GM12875 (cell line): ENCODE results near the gene AUP1.

Source experiments
- H3K4me3 ChIP-seq: one replicate; pipeline ENCODE4 v1.5.1; 2011; ENCODE audit warnings: low read depth, low read length, control low read depth
- CTCF ChIP-seq: IDR thresholded peaks from 2 replicates; pipeline ENCODE4 v1.5.1; 2011; ENCODE audit warnings: low read depth, mild to moderate bottlenecking, control low read depth, inconsistent platforms, low read length, moderate library complexity, borderline replicate concordance; ENCODE audit not compliant: insufficient read depth

AUP1 gene

DNA sequence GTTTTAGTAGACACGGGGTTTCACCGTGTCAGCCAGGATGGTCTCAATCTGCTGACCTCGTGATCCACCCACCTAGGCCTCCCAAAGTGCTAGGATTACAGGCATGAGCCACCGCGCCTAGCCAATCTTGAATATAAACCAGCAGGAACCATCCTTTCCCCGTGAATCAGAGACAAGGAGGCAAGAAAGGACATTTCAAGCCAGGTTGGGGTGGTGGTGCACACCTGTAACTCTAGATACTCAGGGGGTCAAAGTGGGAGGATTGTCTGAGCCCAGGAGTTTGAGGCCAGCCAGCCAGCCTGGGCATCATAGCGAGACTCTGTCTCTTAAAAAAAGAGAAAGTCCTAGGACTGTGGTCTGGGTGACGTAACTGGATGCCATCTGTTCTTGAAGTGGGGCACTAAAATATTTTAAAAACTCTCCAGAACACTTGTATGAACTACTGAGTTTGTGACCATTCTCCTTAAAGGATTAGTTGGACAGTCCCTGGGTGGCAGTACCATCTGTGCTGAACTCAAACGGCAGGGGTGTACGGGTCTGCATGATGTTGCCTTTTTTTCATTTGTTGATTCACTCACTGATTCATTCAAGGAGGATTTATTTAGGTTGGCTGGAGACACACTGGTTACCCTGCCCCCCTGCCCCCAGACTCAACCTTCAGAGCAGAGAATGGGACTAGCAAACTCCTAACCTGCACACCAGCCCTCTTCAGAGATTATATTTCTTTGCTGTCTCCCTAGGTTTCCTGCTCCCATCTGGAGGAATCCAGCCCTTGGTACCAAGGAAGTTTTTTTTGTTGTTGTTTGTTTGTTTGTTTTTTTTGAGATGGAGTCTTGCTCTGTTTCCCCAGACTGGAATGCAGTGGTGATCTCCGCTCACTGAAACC is 18.2 kb downstream of the AUP1 start:
- no peak overlapping the region for H3K4me3 ChIP-seq

DNA sequence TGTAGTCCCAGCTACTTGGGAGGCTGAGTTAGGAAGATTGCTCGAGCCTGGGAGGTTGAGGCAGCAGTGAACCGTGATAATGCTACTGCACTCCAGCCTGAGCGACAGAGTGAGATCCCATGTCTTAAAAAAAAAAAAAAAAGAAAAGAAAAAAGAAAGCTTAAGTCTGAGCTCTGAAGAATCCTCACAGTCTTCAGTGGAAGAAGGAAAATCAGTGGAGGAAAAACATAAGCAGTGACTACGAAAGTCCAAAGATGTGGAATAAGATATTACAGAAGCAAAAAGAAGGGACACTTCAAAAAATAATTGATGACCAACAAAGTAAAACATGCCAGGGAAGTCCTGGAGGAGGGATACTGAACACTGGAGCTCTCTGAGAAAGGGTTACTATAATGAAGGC is 19.2 kb downstream of the AUP1 start:
- no peak overlapping the region for H3K4me3 ChIP-seq
- TF ChIP-seq CTCF = no peak

More for the DNA sequence above, 18.2 kb downstream of the AUP1 start:
- no peak for TF ChIP-seq CTCF

DNA sequence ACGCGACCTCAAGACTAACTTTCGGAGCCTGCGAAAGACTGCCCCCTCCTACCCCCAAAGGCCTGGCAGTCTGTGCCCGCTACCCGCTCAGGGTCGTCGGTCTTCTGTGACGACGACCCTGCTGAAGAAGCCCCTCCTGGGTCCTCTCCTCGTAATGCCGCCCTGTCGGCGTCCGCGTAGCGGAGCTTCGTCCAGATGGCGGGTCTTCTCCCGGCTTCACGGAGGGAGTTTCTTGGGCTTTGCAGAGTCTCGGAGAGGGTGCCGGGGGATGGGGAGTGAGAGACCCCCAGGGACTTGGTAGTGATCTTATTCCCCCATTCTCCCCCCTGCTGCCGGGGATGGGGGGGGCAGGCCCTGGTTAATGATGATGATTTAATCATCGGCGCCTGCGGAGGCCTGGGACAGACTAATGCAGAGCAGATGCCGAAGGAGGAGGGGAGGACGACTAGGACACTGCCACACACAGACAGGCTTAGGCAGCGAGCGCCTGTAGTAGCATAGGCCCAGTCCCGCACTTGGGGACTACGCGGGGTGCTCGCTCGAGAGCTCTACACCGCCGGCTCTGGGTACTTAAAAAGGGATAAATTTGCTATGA is 21.5 kb downstream of the AUP1 start:
- H3K4me3 ChIP-seq = peak overlapping the region; percentile 85
- no peak for TF ChIP-seq CTCF

DNA sequence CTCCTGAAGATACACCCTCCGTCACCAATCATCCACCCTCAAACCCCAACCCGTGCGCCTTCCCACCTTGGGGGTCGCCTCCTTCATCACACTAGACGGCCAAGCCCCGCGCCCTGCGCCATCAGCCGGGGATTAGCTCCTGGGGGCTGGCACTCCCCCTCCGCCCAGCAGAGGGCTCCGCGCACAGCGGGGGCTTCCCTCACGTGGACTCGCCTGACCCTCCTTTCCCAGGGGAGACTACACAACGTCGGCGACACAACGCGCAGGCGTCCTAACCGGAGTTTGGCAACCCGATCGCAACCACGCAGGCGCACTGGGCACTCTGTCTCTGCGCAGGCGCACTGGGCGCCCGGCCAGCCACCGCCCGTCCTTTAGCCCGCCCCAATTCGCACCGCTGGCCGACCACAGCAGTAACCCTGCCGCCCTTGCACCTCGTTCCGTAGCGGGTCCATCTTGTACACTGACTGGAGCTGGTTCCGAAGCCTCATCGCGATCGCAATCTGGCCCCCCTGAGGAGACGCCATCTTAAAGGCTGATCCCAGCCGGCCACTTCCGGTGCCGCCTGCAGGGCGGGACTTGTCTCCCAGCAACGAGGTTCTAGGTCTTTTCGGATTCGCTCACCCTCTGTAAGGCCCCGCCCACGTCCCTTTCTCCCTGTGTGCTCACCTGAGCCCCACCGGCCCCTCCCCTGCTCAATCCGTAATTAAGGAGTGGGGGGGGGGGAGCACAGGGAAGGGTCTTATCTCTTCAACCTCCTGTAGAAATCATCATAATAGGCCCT is 22.2 kb downstream of the AUP1 start, which contains the start of gene PCGF1:
PCGF1 (minus strand) TSS at position 551 of the 781 bp plus-strand sequence; CDS start at position 524, 27 bp downstream.
- TF ChIP-seq CTCF = peak; percentile 73
- H3K4me3 ChIP-seq = peak within 1 kb of the TSS; percentile 85

GRCh38 chr2:74505448-74506246 is 23.9 kb downstream of the AUP1 start:
- TF ChIP-seq CTCF = no peak
- H3K4me3 ChIP-seq = no peak overlapping the region

GRCh38 chr2:74504591-74504990 is 24.9 kb downstream of the AUP1 start:
- no peak for TF ChIP-seq CTCF
- H3K4me3 ChIP-seq = no peak overlapping the region
